ENCODE data around the gene BROX.

GRCh38 chr1:222711319-222712252 lies 778 bp upstream of the BROX start:
- TF ChIP-seq, protein P1, sequence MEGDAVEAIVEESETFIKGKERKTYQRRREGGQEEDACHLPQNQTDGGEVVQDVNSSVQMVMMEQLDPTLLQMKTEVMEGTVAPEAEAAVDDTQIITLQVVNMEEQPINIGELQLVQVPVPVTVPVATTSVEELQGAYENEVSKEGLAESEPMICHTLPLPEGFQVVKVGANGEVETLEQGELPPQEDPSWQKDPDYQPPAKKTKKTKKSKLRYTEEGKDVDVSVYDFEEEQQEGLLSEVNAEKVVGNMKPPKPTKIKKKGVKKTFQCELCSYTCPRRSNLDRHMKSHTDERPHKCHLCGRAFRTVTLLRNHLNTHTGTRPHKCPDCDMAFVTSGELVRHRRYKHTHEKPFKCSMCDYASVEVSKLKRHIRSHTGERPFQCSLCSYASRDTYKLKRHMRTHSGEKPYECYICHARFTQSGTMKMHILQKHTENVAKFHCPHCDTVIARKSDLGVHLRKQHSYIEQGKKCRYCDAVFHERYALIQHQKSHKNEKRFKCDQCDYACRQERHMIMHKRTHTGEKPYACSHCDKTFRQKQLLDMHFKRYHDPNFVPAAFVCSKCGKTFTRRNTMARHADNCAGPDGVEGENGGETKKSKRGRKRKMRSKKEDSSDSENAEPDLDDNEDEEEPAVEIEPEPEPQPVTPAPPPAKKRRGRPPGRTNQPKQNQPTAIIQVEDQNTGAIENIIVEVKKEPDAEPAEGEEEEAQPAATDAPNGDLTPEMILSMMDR (conservative IDR thresholded peaks at IDR 0.05) = no peak
- peak; percentile 56; the same call in 1 of the 2 replicates for TF ChIP-seq ZFX (IDR thresholded peaks at IDR 0.05)
